Astrocyte (in vitro differentiated cells and primary cell): ENCODE measurements around the gene NECTIN4.
"Not testable (repeated sequence)": the region's sequence is repeated elsewhere in the genome, so short reads cannot be mapped to it uniquely, and the experiment has no call there.

Experiments
- EZH2 ChIP-seq: IDR thresholded peaks from 2 replicates; pipeline ENCODE4 v1.6.1; 2012; ENCODE audit warnings: mild to moderate bottlenecking, low read length, inconsistent platforms; ENCODE audit not compliant: insufficient read depth
- TF ChIP-seq, protein P1 (sequence below): IDR thresholded peaks from 2 replicates; pipeline ENCODE4 v1.5.1; 2011; ENCODE audit warnings: low read depth, mild to moderate bottlenecking, inconsistent platforms, low read length, moderate library complexity; ENCODE audit not compliant: insufficient read depth

DNA sequence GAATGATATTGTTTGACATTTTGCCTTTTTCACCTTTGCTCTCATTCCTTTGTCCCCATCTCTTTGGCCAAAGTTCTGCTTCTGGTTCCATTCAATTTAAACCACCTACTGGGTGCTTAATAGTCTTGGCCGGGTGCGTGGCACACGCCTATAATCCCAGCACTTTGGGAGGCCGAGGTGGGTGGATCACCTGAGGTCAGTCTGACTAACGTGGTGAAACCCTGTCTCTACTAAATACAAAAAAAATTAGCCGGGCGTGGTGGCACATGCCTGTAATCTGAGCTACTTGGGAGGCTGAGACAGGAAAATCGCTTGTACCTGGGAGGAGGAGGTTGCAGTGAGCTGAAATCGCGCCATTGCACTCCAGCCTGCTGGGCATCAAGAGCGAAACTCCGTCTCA, 66.9 kb downstream of the NECTIN4 start:
- TF ChIP-seq, protein P1, sequence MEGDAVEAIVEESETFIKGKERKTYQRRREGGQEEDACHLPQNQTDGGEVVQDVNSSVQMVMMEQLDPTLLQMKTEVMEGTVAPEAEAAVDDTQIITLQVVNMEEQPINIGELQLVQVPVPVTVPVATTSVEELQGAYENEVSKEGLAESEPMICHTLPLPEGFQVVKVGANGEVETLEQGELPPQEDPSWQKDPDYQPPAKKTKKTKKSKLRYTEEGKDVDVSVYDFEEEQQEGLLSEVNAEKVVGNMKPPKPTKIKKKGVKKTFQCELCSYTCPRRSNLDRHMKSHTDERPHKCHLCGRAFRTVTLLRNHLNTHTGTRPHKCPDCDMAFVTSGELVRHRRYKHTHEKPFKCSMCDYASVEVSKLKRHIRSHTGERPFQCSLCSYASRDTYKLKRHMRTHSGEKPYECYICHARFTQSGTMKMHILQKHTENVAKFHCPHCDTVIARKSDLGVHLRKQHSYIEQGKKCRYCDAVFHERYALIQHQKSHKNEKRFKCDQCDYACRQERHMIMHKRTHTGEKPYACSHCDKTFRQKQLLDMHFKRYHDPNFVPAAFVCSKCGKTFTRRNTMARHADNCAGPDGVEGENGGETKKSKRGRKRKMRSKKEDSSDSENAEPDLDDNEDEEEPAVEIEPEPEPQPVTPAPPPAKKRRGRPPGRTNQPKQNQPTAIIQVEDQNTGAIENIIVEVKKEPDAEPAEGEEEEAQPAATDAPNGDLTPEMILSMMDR: not testable (repeated sequence)
- not testable (repeated sequence) for TF ChIP-seq EZH2
